Esophagus muscularis mucosa (tissue), 4 donors: ENCODE measurements around the gene ATAD3B. TPM values are rescaled to one million over a fixed set of nuclear protein-coding genes. Genes with fewer than 3 reads are reported as not detected.

Source experiments
- DNase-seq: peaks from one replicate; pipeline ENCODE4 v3.0.0-alpha.2; 2017; ENCODE audit errors: extremely low spot score
- H3K27ac ChIP-seq, 4 donors: fragments of 200-600 bp; sonication (generic); replicated peaks in 1 of 4; 1 replicate in 3 of 4; 2 replicates in 1 of 4; pipeline ENCODE4 v1.5.1; 2016 to 2019; ENCODE audit warnings: mild to moderate bottlenecking in 1 of 4
- H3K27me3 ChIP-seq, 4 donors: fragments of 200-600 bp; sonication (generic); one replicate each; pipeline versions ENCODE4 v1.5.1 to v1.6.0; 2016 to 2019
- H3K36me3 ChIP-seq, 4 donors: fragments of 200-600 bp; sonication (generic); one replicate each; pipeline ENCODE4 v1.5.1; 2016 to 2019
- H3K4me1 ChIP-seq, 4 donors: fragments of 200-600 bp; sonication (generic); one replicate each; pipeline ENCODE4 v1.5.1; 2016 to 2019
- H3K4me3 ChIP-seq, 4 donors: fragments of 200-600 bp; sonication (generic); 1 replicate in 2 of 4; 2 replicates in 2 of 4; pipeline ENCODE4 v1.5.1; 2016 to 2019; ENCODE audit warnings: mild to moderate bottlenecking in 4 of 4, moderate library complexity in 1 of 4
- H3K9me3 ChIP-seq, 4 donors: fragments of 200-600 bp; sonication (generic); 1 replicate in 3 of 4; 2 replicates in 1 of 4; pipeline ENCODE4 v1.5.1; 2016 to 2019
- EP300 ChIP-seq: sonication (generic); formaldehyde crosslinking; IDR thresholded peaks from one replicate; pipeline ENCODE4 v1.6.1; 2017; ENCODE audit warnings: antibody characterized with exemption
- POLR2A ChIP-seq: fragments of 450-650 bp; IDR thresholded peaks from one replicate; pipeline ENCODE4 v1.6.1; 2017; ENCODE audit warnings: antibody characterized with exemption, moderate library complexity, mild to moderate bottlenecking, low read depth
- POLR2AphosphoS5 ChIP-seq, 2 donors: sonication (generic); formaldehyde crosslinking; IDR thresholded peaks; one replicate each; pipeline ENCODE4 v1.6.1; 2017; ENCODE audit warnings: antibody characterized with exemption in 2 of 2
- WGBS: methylation state at CpG from one replicate; pipeline ENCODE4 v1.1.5; 2018; 5-methylcytosine and 5-hydroxymethylcytosine counted together
- intact Hi-C: fragments of 100-400 bp; cut with DNase I; formaldehyde crosslinking; loops from one replicate; pipeline ENCODE4 v1.15.1; 2023
- total RNA-seq, 4 donors: library from RNA; depleted of rRNA; stranded (reverse); fragments of >200 nt; gene quantifications; one replicate each; pipeline versions ENCODE4 v1.1.0 to v1.2.1, GENCODE V29; 2016
- TF ChIP-seq, protein P1 (sequence below), 3 experiments: fragments of 200-600 bp in 2 of 3; fragments of 450-650 bp in 1 of 3; sonication (generic) in 2 of 3; IDR thresholded peaks; one replicate each; pipeline ENCODE4 v1.5.1; 2017 to 2019; ENCODE audit warnings: antibody characterized with exemption in 3 of 3, mild to moderate bottlenecking in 2 of 3, moderate library complexity in 1 of 3

The ATAD3B gene, protein sequence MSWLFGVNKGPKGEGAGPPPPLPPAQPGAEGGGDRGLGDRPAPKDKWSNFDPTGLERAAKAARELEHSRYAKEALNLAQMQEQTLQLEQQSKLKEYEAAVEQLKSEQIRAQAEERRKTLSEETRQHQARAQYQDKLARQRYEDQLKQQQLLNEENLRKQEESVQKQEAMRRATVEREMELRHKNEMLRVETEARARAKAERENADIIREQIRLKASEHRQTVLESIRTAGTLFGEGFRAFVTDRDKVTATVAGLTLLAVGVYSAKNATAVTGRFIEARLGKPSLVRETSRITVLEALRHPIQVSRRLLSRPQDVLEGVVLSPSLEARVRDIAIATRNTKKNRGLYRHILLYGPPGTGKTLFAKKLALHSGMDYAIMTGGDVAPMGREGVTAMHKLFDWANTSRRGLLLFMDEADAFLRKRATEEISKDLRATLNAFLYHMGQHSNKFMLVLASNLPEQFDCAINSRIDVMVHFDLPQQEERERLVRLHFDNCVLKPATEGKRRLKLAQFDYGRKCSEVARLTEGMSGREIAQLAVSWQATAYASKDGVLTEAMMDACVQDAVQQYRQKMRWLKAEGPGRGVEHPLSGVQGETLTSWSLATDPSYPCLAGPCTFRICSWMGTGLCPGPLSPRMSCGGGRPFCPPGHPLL
- 10 to 100 TPM in 2 of 4 donors, 1 to 10 TPM in 2; 9.7 to 14.9 (median 10.0) TPM for total RNA-seq

GRCh38 chr1:1471389-1472052 lies at the start of gene ATAD3B:
Gene ATAD3B (plus strand): TSS chr1:1471765. CDS start chr1:1471885, 120 bp downstream.
- TF ChIP-seq, protein P1, sequence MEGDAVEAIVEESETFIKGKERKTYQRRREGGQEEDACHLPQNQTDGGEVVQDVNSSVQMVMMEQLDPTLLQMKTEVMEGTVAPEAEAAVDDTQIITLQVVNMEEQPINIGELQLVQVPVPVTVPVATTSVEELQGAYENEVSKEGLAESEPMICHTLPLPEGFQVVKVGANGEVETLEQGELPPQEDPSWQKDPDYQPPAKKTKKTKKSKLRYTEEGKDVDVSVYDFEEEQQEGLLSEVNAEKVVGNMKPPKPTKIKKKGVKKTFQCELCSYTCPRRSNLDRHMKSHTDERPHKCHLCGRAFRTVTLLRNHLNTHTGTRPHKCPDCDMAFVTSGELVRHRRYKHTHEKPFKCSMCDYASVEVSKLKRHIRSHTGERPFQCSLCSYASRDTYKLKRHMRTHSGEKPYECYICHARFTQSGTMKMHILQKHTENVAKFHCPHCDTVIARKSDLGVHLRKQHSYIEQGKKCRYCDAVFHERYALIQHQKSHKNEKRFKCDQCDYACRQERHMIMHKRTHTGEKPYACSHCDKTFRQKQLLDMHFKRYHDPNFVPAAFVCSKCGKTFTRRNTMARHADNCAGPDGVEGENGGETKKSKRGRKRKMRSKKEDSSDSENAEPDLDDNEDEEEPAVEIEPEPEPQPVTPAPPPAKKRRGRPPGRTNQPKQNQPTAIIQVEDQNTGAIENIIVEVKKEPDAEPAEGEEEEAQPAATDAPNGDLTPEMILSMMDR (IDR thresholded peaks at IDR 0.05): peak in 1 of 3 experiments; percentile 21
- TF ChIP-seq EP300 (no peak), POLR2AphosphoS5 (IDR thresholded peaks at IDR 0.05) (peak; percentile 87 to 95)
- DNase-seq: peak; percentile 98
- H3K27me3 ChIP-seq: no peaks in the 10 kb centered on the region
- H3K4me1 ChIP-seq: peaks cover 21 to 33% (median 25%) of the 10 kb centered on the region in 4 donors
- peak within 1 kb of the TSS; percentile 84 to 88 (median 86) for H3K27ac ChIP-seq
- intact Hi-C loops: no loop called here
- 0% methylated on average over 29 of the region's 87 CpGs for WGBS
- H3K36me3 ChIP-seq: peaks cover 0 to 1% (median 0%) of the 10 kb centered on the region in 4 donors
- H3K9me3 ChIP-seq: no peaks in the 10 kb centered on the region
- peak within 1 kb of the TSS; percentile 80 to 89 (median 83) for H3K4me3 ChIP-seq

DNA sequence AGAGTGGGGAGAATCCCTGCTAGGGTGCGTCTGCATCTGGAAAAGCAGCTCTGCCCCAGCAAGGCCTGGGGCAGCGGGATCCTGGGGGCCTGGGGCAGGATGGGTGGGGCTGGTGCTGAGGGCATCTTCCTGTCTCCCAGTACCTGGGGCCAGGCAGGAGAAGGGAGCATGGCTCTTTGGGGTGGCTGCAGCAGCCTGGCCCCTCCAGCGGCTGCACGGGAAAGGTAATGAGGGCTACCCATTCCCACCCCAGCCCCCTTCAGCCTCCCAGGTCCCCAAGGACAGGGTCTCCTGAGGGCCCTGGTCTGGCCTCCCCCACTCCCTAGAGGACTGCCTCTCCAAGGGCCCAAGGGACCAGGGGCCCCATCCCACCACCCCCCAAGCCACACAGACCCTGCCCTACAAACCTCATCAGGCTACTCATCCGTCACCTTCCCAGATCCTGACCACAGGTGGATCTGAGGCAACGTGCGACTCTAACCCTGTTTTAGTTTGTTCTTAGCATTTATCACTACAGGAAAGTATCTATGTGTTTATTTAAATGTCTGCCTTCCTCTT lies 49.6 kb upstream of the ATAD3B start:
- 93% methylated on average over 5 of the region's 7 CpGs for WGBS
- Histone ChIP-seq H3K4me1 (peaks cover 8 to 67% (median 41%) of the 10 kb centered on the region in 4 donors), H3K27me3 (no peaks in the 10 kb centered on the region), H3K27ac (peak overlapping the region in 2 of 4 donors; percentile 57 to 68), H3K36me3 (no peaks in the 10 kb centered on the region), H3K9me3 (no peaks in the 10 kb centered on the region), H3K4me3 (no peak overlapping the region)
- intact Hi-C loops: no loop called here
- DNase-seq: no peak
- TF ChIP-seq EP300 (no peak), POLR2AphosphoS5 (IDR thresholded peaks at IDR 0.05) (no peak), POLR2A (no peak)
- TF ChIP-seq, protein P1 (IDR thresholded peaks at IDR 0.05): no peak

DNA sequence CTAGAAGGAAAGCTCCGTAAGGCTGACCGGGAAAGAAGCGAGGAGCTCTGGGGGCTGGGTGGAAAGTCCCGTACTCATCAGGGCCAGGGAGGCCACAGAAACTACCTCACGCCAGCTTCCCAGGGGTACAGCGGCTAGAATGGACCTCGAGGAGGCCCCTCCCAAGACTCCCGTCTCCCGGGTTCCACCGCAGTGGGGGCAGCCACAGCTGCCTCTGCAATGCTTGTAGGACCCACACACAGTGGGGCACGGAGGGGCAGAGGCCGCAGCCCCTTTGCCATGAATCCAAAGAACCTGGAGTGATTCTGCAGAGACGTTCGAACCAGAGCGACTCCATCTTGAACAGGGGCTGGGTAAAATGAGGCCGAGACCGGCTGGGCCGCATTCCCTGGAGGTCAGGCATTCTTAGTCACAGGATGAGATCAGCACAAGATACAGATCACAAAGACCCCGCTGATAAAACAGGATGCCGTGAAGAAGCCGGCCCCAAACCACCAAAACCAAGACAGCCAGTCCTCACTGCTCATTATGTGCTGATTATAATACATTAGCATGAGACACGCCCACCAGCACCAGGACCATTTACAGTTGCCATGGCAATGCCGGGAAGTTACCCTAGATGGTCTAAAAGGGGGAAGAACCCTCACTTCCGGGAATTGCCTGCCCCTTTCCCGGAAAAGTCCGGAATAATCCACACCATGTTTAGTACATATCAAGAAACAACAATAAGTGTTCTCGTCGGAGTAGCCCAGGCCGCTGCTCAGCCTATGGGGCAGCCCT lies 48.9 kb upstream of the ATAD3B start:
- WGBS: 70% methylated on average over 28 of the region's 29 CpGs
- intact Hi-C loops: no loop called here
- H3K27ac ChIP-seq: peak overlapping the region in 2 of 4 donors; percentile 10 to 68

DNA sequence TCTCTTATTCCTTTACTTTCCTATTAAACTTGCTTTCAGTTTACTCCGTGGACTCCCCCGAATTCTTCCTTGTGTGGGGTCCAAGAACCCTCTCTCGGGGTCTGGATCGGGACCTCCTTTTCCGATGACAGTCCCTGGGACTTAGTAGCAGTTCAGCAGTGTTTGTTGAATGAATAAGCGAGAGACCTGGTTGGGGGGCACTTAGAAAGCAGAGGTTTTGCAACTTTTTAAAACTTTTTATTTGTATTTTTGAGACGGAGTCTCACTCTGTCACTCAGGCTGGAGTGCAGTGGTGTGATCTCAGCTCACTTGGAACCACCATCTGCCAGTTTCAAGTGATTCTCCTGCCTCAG lies 48.3 kb upstream of the ATAD3B start:
- no peak for DNase-seq

More for the DNA sequence above, 48.9 kb upstream of the ATAD3B start:
- H3K9me3 ChIP-seq: no peaks in the 10 kb centered on the region
- no peaks in the 10 kb centered on the region for H3K27me3 ChIP-seq
- no peak overlapping the region for H3K4me3 ChIP-seq
- H3K36me3 ChIP-seq: no peaks in the 10 kb centered on the region
- TF ChIP-seq POLR2A (no peak), POLR2AphosphoS5 (IDR thresholded peaks at IDR 0.05) (no peak), EP300 (no peak)
- TF ChIP-seq, protein P1 (IDR thresholded peaks at IDR 0.05): no peak
- H3K4me1 ChIP-seq: peaks cover 8 to 73% (median 46%) of the 10 kb centered on the region in 4 donors
- DNase-seq: no peak

More for the DNA sequence above, 48.3 kb upstream of the ATAD3B start:
- no peaks in the 10 kb centered on the region for H3K36me3 ChIP-seq
- no peaks in the 10 kb centered on the region for H3K9me3 ChIP-seq
- H3K27ac ChIP-seq: peak overlapping the region in 2 of 4 donors; percentile 10 to 68
- TF ChIP-seq EP300: no peak
- TF ChIP-seq, protein P1 (IDR thresholded peaks at IDR 0.05): no peak
- TF ChIP-seq POLR2AphosphoS5 (IDR thresholded peaks at IDR 0.05): no peak
- no peak for TF ChIP-seq POLR2A
- 75% methylated on average over 7 of the region's 7 CpGs for WGBS
- no peak overlapping the region for H3K4me3 ChIP-seq
- no peaks in the 10 kb centered on the region for H3K27me3 ChIP-seq
- intact Hi-C loops: no loop called here
- H3K4me1 ChIP-seq: peaks cover 10 to 71% (median 49%) of the 10 kb centered on the region in 4 donors
